Esophagus muscularis mucosa (tissue), 4 donors: ENCODE data around the gene ZNF783.

Experiments
- CTCF ChIP-seq, 3 experiments: fragments of 200-600 bp in 2 of 3; fragments of 450-650 bp in 1 of 3; sonication (generic) in 2 of 3; IDR thresholded peaks; one replicate each; pipeline ENCODE4 v1.5.1; 2017 to 2019; ENCODE audit warnings: antibody characterized with exemption in 3 of 3, mild to moderate bottlenecking in 2 of 3, moderate library complexity in 1 of 3
- EP300 ChIP-seq: sonication (generic); formaldehyde crosslinking; IDR thresholded peaks from one replicate; pipeline ENCODE4 v1.6.1; 2017; ENCODE audit warnings: antibody characterized with exemption
- POLR2A ChIP-seq: fragments of 450-650 bp; IDR thresholded peaks from one replicate; pipeline ENCODE4 v1.6.1; 2017; ENCODE audit warnings: antibody characterized with exemption, moderate library complexity, mild to moderate bottlenecking, low read depth
- POLR2AphosphoS5 ChIP-seq, 2 donors: sonication (generic); formaldehyde crosslinking; IDR thresholded peaks; one replicate each; pipeline ENCODE4 v1.6.1; 2017; ENCODE audit warnings: antibody characterized with exemption in 2 of 2

- TF ChIP-seq CTCF (IDR thresholded peaks at IDR 0.05) (no peak), EP300 (no peak), POLR2A (no peak), POLR2AphosphoS5 (IDR thresholded peaks at IDR 0.05) (no peak)
Observed at GRCh38 chr7:149313981-149314380, 52.0 kb downstream of the ZNF783 start.
